ENCODE measurements around the gene CREBRF.
"Not testable (repeated sequence)": the region's sequence is repeated elsewhere in the genome, so short reads cannot be mapped to it uniquely, and the experiment has no call there.

Gene CREBRF

DNA sequence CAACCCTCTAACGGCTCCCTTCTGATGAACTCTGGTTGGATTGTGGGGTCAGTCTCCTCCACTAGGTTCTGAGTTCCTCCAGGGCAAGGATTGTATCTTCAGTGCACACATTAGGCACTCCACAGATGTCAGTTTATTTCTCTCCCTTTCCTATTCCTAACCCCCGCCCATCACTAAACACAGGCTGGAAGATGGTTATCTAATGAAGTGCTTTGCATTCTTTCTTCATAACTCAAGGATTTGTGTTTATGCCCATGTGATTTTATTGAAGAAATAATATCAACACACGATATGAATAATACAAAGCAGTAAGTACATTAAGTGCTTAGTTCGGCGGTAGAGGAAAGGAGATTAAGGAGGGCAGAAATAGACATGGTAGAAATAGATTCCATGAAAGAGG lies 4.4 kb upstream of the CREBRF start:
- ATAC-seq (no peak), DNase-seq (ENCODE audit: low spot score in 2 of 2) (no peak)
- H3K4me1 Mint-ChIP-seq, result peaks cover 11% of the 10 kb centered on the region
- no peak overlapping the region for H3K27ac Mint-ChIP-seq
- H3K4me3 Mint-ChIP-seq, result no peak overlapping the region
- H3K36me3 Mint-ChIP-seq, result peaks cover 9% of the 10 kb centered on the region
- H3K9me3 Mint-ChIP-seq, result no peaks in the 10 kb centered on the region

DNA sequence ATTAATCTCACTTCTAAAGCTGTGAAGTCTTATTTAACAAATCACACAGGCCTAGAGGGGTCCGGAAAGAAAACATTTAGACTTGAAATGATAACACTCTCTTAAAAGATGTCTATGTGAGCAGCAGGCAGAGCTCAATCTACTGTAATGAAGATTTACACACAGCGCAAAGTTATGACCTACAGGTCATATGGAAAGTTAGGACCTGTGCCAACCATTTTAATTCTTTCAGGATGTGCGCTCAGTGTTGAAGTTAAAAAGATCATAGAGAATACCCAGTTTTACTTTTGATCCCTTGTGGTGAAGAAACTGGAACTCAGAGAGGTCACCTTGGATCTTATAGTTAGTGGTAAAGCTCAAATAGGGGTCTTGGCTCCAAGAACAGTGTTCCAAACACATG lies 3.1 kb upstream of the CREBRF start:
- H3K27ac Mint-ChIP-seq, result no peak overlapping the region
- no peaks in the 10 kb centered on the region for H3K9me3 Mint-ChIP-seq
- DNase-seq (ENCODE audit: low spot score in 2 of 2) (no peak), ATAC-seq (no peak)
- no peak overlapping the region for H3K4me3 Mint-ChIP-seq
- H3K4me1 Mint-ChIP-seq, result peaks cover 11% of the 10 kb centered on the region
- H3K36me3 Mint-ChIP-seq, result peaks cover 21% of the 10 kb centered on the region

DNA sequence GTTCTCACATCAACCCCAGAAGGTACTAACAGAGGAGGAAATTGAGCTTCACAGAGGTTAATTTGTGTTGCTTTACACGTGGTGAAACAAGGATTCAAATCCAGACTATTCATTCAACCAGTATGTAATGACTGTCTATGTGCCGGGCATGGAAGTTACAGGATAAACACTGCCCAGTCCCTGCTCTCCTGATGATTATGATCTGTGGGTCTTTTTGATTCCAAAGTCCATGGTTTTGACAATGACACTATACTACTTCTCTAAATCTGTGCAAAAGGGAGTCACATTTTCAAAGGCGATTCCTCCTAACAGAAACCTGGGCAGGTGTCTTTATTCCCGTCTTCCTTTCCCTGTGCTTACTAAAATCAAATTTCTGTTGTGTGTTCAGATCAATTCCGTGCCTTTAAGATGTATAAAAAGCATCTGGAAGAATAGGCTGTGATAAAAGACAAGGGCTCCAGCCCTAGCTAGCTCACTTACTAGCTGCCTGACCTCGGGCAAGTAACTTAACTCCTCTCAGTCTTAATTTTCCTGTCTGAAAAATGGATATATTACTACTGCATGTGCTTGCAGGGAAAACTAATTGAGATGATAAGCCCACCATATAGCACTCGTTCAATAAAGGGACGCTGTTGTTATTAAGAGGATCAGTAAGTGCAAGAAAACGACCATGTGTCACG lies 970 bp upstream of the CREBRF start:
- H3K4me1 Mint-ChIP-seq, result peaks cover 15% of the 10 kb centered on the region
- peak overlapping the region; percentile 84 for H3K27ac Mint-ChIP-seq
- peaks cover 21% of the 10 kb centered on the region for H3K36me3 Mint-ChIP-seq
- H3K9me3 Mint-ChIP-seq, result no peaks in the 10 kb centered on the region
- DNase-seq (ENCODE audit: low spot score in 2 of 2) (no peak), ATAC-seq (no peak)
- peak overlapping the region; percentile 83 for H3K4me3 Mint-ChIP-seq

DNA sequence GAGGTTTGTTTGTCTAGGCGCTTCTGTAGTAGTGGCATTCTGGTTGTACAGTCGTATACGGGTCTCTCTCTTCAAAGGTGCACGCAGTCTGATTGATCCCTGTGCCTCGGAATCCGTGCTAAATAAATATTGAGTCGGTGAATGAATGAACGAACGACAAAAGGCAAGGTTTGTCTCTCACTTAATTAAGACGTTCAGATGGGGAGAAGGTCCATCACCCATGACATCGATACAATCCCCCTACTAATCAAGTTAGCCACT lies 500 bp upstream of the CREBRF start:
- peak overlapping the region; percentile 84 for H3K27ac Mint-ChIP-seq
- H3K4me3 Mint-ChIP-seq, result peak overlapping the region; percentile 83
- H3K36me3 Mint-ChIP-seq, result peaks cover 21% of the 10 kb centered on the region
- H3K9me3 Mint-ChIP-seq, result no peaks in the 10 kb centered on the region
- DNase-seq (ENCODE audit: low spot score in 2 of 2) (no peak), ATAC-seq (no peak)
- peaks cover 15% of the 10 kb centered on the region for H3K4me1 Mint-ChIP-seq

DNA sequence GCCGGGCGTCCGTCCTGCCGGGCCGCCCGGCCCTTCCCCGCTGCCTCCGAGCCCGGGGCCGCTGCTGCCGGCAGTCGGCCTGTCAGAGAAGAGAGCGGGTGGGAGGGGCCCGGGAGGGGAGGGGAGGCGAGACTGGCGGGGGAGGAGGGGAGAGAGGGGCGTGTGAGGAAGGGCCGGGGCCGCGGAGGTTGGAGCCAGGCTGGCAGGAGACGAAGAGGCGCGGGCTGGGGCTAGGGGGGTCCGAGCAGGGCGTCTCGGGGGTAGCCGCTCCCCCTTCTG lies 570 bp downstream of the CREBRF start:
- no peaks in the 10 kb centered on the region for H3K9me3 Mint-ChIP-seq
- H3K4me3 Mint-ChIP-seq, result peak overlapping the region; percentile 83
- peaks cover 15% of the 10 kb centered on the region for H3K4me1 Mint-ChIP-seq
- H3K27ac Mint-ChIP-seq, result peak overlapping the region; percentile 84
- DNase-seq (ENCODE audit: low spot score in 2 of 2), result no peak
- H3K36me3 Mint-ChIP-seq, result peaks cover 21% of the 10 kb centered on the region
- peak; percentile 63 for ATAC-seq

DNA sequence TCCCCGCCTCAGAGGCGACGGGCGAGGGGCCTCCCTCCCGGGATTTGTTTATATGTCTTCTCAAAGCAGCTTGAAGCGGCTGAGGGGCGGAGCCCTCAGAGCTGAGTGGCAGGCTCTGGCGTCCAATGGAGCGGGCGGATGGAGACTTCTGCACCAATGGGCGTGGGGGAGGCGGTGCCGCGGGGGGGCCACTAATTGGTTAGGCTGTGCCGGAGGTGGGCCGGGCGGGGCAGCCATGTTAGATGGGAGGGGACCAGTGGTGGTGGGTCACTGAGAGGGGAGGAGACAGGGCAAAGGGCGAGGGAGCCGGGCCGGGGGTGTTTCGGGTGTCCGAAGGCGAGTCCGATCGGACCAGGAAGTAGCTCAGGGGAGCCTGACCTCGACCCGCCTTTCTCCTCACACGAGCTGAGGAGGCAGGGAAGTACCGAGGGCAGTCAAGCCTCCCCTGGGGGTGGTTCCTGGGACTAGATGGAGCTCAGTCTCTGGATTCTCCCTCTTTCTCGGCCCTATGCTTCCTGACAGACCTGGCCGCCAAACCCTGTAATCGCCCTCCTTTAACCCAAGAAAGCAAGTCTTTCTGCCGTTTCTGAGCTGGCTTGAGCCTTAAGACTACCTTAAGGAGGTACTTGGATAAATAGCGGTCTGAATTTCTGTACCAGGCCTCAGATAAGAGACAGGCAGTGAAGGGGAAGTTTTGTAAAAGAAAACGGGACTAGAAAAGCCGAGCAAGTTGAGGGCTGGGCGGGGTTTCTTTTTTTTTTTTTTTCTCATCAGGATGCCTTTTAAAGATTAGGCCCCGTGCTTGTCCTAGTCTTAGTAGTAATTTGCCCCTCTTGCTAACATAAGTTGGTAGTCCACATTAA lies 1.1 kb downstream of the CREBRF start:
- peak; percentile 93 for ATAC-seq
- Mint-ChIP-seq H3K4me3 (peak overlapping the region; percentile 83), H3K27ac (peak overlapping the region; percentile 84), H3K4me1 (peaks cover 15% of the 10 kb centered on the region), H3K36me3 (peaks cover 21% of the 10 kb centered on the region), H3K9me3 (no peaks in the 10 kb centered on the region)
- peak; percentile 96 to 100 for DNase-seq (ENCODE audit: low spot score in 2 of 2)

DNA sequence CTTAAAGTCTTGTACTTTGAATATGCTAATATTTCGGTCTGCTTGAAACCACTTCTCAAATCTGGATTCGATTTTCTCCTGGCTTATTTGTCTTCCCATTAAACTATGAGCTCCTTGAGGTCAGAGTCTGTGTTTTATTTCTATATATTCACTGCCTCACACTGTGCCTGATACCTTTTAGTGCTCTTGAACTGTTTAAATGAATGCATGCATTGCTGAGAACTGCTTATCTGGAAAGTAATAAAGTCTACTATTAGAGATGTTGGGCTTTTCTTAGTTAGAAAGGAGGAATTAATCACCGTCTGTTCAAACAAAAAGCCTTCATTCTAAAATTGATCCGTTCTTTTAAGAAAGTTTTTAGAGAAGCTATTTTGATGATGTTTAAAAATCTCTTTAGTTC lies 6.0 kb downstream of the CREBRF start:
- Mint-ChIP-seq H3K27ac (peak overlapping the region; percentile 20), H3K4me3 (no peak overlapping the region), H3K9me3 (no peaks in the 10 kb centered on the region), H3K4me1 (peaks cover 43% of the 10 kb centered on the region), H3K36me3 (peaks cover 8% of the 10 kb centered on the region)
- no peak for ATAC-seq
- DNase-seq (ENCODE audit: low spot score in 2 of 2), result no peak

DNA sequence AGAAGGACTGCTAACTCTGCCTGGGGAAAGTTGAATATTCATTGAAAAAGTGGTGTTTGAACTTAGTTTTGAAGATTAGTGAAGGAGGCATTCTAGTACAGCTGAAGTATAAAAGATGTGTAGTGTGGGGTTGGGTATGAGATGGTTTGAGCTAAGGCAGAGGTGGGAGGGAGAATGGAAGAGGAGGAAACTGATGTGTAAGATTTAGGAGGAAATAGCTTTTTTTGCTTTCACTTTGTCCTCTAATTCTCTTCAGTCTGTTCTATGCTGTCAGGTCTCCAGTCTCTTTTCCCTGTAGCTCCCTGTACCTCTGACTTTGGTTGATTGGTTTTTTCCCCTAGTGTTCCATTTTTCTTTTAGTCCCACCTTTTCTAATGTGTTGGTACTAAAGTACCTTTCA lies 9.0 kb downstream of the CREBRF start:
- Mint-ChIP-seq H3K36me3 (no peaks in the 10 kb centered on the region), H3K9me3 (no peaks in the 10 kb centered on the region), H3K27ac (peak overlapping the region; percentile 84), H3K4me3 (peak overlapping the region; percentile 63), H3K4me1 (peaks cover 57% of the 10 kb centered on the region)
- no peak for DNase-seq (ENCODE audit: low spot score in 2 of 2)
- ATAC-seq, result peak; percentile 78

DNA sequence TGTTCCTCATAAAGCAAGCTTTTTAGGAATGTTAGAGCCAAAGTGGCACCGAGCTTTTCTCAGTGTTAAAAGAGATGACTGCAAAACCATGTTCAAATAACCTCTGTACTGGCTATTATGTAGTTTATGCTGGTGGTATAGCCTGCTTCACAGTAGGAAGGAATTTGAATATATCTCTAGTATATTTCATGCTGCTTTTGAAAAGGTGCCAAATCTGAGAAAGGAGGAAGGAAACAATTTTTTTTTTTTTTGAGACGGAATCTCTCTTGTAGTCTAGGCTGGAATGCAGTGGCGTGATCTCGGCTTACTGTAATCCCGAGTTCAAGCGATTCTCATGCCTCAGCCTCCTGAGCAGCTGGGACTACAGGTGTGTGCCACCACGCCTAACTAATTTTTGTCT lies 13.5 kb downstream of the CREBRF start:
- H3K36me3 Mint-ChIP-seq, result no peaks in the 10 kb centered on the region
- no peaks in the 10 kb centered on the region for H3K9me3 Mint-ChIP-seq
- no peak for ATAC-seq

DNA sequence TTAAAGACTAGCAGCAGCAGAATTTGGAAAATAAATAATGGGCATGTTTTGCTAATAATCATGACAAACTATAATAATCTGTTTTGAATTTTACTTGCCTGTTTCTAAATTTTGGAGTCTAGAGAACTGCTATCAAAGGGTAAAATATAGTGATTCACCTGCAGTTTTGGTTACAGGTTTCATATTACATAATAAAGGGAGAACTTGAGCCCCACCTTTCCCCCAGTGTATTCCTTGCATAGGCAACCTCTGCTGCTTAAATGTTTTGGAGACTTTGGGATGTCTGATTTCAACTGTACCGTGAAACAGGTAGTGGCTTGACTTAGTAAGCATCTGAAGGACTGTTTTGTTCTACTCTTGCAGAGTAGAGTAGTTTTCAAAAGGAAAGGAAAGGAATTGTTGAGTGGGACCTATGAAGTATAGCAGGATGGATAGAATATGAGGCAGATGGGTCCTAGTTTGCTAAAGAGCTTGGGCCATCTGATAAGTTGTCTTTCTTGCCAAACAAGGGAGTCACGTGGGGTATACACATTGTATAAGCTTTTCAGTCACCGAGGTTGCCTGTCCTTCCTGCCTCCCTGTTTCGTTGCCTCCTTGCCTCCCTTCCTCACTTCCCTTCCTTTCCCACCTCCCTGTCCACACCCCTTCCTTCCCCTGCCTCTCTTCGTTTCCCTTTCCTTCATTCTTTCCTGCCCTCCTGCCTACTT lies 19.1 kb downstream of the CREBRF start:
- no peak overlapping the region for H3K27ac Mint-ChIP-seq
- no peak overlapping the region for H3K4me3 Mint-ChIP-seq
- no peaks in the 10 kb centered on the region for H3K9me3 Mint-ChIP-seq
- peaks cover 34% of the 10 kb centered on the region for H3K4me1 Mint-ChIP-seq
- ATAC-seq, result no peak
- no peak for DNase-seq (ENCODE audit: low spot score in 2 of 2)
- no peaks in the 10 kb centered on the region for H3K36me3 Mint-ChIP-seq

More for the DNA sequence above, 13.5 kb downstream of the CREBRF start:
- no peak for DNase-seq (ENCODE audit: low spot score in 2 of 2)
- Mint-ChIP-seq H3K4me3 (no peak overlapping the region), H3K27ac (peak overlapping the region; percentile 29), H3K4me1 (peaks cover 59% of the 10 kb centered on the region)

DNA sequence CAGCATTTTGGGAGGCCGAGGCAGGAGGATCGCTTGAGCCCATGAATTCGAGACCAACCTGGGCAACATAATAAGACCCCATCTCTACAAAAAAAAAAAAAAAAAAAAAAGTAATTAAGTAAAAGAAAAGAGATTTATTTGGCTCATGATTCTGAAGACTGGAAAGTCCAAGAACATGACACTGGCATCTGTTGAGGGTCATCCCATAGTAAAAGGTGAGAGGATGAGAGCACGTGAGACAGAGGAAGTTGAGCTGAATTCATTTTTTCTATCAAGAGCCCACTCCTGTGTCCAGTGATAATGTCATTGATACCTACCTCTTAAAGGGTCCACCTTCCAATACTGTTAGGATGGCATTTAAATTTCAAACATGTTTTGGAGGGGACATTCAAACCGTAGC lies 19.8 kb downstream of the CREBRF start:
- H3K36me3 Mint-ChIP-seq, result peaks cover 5% of the 10 kb centered on the region
- DNase-seq (ENCODE audit: low spot score in 2 of 2) (no peak), ATAC-seq (no peak)
- peaks cover 34% of the 10 kb centered on the region for H3K4me1 Mint-ChIP-seq
- H3K9me3 Mint-ChIP-seq, result no peaks in the 10 kb centered on the region
- H3K27ac Mint-ChIP-seq, result no peak overlapping the region
- no peak overlapping the region for H3K4me3 Mint-ChIP-seq

DNA sequence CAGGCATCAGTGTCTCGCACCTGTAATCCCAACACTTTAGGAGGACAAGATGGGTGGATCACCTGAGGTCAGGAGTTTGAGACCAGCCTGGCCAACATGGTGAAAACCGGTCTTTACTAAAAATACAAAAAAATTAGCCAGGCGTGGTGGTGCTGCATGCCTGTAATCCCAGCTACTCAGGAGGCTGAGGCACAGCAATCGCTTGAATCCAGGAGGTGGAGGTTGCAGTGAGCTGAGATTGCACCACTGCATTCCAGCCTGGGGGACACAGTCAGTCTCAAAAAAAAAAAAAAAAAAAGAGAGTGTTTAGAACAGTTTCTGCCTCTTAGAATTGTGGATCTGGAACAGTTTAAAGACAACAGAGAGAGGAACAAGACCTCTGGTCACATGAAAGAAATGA lies 20.3 kb downstream of the CREBRF start:
- H3K4me3 Mint-ChIP-seq; DNase-seq (ENCODE audit: low spot score in 2 of 2); H3K9me3 Mint-ChIP-seq; H3K27ac Mint-ChIP-seq; ATAC-seq: not testable (repeated sequence)
- Mint-ChIP-seq H3K36me3 (peaks cover 10% of the 10 kb centered on the region), H3K4me1 (peaks cover 37% of the 10 kb centered on the region)

DNA sequence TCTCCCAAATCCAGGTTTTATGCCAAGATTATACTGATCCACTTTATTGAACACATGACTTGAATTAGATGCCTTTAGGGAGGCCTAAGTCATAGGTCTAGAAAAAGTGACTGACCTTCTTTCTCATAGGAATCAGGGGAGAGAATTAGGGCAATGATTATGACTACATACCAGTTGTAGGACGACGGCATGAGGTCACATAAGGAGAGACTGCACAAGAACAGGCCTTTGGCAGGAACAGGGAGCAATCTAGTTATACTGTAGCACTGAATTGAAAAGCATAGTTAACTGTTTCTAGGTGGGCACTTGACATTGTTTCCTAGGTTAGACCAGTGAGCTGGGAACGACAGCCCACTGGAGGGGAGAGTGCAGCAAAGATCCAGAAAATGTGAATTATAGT lies 22.7 kb downstream of the CREBRF start:
- no peak overlapping the region for H3K27ac Mint-ChIP-seq

DNA sequence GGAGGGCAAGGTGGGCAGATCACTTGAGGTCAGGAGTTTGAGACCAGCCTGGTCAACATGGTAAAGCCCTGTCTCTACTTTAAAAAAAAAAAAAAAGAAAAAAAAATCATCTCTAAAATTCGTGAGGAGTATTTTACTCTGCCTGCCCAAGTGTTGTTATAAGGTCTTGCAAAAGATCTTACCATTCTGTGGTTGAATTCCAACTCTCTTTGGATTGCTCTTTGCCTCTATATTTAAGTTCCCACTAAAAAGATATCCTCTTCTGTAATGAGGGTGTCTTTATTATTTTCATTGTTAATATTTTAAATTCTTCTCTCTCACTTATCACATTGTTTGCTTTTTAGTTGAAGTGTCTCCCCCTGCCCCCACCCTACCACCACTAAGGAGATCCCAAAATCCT lies 33.4 kb downstream of the CREBRF start:
- no peak for DNase-seq (ENCODE audit: low spot score in 2 of 2)
- Mint-ChIP-seq H3K4me1 (peaks cover 21% of the 10 kb centered on the region), H3K4me3 (no peak overlapping the region), H3K27ac (no peak overlapping the region), H3K9me3 (no peaks in the 10 kb centered on the region), H3K36me3 (peaks cover 73% of the 10 kb centered on the region)
- no peak for ATAC-seq

More for the DNA sequence above, 22.7 kb downstream of the CREBRF start:
- Mint-ChIP-seq H3K4me1 (peaks cover 31% of the 10 kb centered on the region), H3K9me3 (no peaks in the 10 kb centered on the region), H3K36me3 (peaks cover 31% of the 10 kb centered on the region), H3K4me3 (no peak overlapping the region)
- ATAC-seq (no peak), DNase-seq (ENCODE audit: low spot score in 2 of 2) (no peak)

DNA sequence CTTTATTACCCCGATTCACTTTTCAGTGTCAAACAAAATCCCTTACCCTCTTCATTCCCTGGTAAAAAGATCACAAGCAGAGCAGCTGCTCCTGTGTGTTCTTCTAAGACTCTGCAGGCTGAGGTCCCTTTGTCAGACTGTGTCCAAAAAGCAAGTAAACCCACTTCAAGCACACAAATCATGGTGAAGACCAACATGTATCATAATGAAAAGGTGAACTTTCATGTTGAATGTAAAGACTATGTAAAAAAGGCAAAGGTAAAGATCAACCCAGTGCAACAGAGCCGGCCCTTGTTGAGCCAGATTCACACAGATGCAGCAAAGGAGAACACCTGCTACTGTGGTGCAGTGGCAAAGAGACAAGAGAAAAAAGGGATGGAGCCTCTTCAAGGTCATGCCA lies 34.5 kb downstream of the CREBRF start:
- Mint-ChIP-seq H3K4me3 (no peak overlapping the region), H3K27ac (peak overlapping the region; percentile 23), H3K36me3 (peaks cover 62% of the 10 kb centered on the region), H3K4me1 (peaks cover 21% of the 10 kb centered on the region), H3K9me3 (no peaks in the 10 kb centered on the region)
- ATAC-seq (peak; percentile 70), DNase-seq (ENCODE audit: low spot score in 2 of 2) (no peak)

DNA sequence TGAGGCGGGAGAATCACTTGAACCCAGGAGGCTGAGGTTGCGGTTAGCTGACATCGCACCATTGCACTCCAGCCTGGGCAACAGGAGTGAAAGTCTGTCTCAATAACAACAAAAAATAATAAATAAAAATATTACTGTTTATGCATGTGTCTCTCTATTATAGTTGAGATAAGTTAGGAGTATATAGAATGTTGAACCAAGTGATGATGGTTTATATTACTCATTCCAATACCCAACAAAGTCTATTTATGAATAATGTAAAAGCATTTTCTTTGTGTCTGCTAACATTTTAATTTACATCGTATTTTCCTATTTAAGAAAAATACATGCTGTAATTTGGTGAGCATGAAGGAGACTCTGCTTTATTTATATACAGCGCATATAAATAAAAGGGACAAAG lies 35.8 kb downstream of the CREBRF start:
- H3K4me1 Mint-ChIP-seq, result peaks cover 23% of the 10 kb centered on the region
- no peaks in the 10 kb centered on the region for H3K9me3 Mint-ChIP-seq
- H3K36me3 Mint-ChIP-seq, result peaks cover 49% of the 10 kb centered on the region
- no peak overlapping the region for H3K4me3 Mint-ChIP-seq
- no peak overlapping the region for H3K27ac Mint-ChIP-seq
- ATAC-seq (peak; percentile 59), DNase-seq (ENCODE audit: low spot score in 2 of 2) (no peak)
